CD4-positive, alpha-beta T cell treated with Interleukin-6 for 4 hours (primary cell): ENCODE data around the gene CLDN5.
"Not testable (repeated sequence)": the region's sequence is repeated elsewhere in the genome, so short reads cannot be mapped to it uniquely, and the experiment has no call there.

Source experiments
- DNase-seq: peaks from one replicate; pipeline ENCODE4 v3.0.0-alpha.2; 2020; ENCODE audit warnings: mixed read lengths

Gene CLDN5

DNA sequence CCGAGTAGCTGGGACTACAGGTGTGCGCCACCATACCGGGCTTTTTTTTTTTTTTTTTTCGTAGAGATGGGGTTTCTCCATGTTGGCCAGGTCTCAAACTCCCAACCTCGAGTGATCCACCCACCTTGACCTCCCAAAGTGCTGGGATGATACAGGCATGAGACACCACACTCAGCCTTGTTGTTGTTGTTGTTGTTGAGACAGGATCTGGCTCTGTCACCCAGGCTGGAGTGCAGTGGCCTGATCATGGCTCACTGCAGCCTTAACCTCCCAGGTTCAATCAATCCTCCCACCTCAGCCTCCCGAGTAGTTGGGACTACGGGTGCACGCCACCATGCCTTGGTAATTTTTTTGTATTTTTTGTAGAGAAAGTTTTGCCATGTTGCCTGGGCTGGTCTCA is 23.4 kb upstream of the CLDN5 start:
- no peak for DNase-seq

DNA sequence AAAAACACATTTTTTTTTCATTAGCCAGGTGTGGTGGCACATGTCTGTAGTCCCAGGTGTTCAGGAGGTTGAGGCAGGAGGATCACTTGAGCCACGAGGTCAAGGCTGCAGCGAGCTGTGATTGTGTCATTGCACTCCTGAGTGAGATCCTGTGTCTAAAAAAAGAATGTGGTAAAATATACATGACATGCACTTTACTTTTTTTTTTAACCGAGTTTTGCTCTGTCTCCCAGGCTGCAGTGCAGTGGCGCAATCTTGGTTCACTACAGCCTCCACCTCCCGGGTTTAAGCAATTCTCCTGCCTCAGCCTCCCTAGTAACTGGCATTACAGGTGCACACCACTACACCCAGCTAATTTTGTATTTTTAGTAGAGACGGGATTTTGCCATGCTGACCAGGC is 22.5 kb upstream of the CLDN5 start:
- DNase-seq, result no peak

DNA sequence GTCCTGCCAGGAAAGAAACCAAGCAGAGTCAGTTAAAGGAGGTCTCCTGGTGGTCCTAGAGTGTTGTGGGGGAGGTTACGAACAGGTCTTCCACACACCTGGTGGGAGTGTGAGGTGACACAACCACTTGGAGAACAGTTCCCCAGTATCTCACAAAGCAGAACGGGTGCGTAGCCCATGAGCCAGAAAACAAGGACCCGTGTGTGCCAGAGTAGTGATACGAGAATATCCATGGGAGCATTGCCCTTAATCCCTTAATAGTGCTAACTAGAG is 21.7 kb upstream of the CLDN5 start:
- DNase-seq, result no peak

DNA sequence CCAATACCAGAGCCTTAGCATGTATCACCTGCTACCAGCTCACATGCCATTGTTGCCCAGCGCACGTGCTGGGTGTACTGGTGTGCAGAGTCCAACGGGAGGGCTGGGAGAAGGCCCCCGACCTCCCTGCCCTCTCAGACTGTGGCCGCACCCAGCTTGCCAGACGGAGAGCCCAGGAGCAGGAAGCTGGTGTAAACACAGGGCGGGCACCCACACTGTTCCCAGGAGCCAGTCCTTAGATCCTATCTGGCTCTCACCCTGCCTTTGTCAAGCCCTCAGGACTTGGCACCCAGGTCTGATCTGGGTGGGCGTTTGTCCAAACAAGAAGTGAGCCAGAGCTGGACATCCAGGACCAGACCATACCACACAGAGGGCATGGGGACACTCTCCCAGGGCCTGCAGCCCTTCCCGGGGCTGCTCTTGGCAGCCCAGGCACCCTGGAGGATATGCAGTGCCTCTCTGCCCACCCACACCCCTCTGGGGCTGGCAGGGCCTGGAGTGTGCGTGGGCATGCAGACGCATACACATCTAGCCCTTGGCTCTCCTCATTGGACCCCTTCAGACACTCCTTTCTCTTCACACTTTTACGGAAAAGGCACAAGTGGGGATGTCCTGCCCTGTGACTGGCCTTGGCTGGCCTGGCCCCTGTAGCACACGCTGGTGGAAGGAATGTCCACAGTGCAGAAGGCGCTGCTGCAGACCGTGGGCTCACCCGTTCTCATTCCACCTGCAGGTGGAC is 19.9 kb upstream of the CLDN5 start:
- no peak for DNase-seq

DNA sequence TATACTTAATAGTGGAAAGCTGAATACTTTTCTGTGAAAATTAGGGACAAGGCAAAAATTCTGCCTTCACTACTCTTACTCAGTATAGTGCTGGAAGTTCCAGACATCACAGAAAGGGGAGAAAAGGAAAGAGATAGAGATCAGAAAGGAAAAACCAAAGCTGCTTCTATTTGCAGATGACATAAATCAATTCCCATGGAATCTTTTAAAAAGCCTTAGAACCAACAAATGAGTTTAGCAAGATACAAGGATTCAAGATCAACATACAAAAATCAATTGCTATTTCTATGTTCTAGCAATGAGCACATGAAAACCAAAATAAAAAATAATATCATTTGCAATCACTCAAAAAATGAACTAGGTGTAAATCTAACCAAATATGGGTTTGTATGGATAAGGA is 16.2 kb upstream of the CLDN5 start:
- DNase-seq, result no peak

DNA sequence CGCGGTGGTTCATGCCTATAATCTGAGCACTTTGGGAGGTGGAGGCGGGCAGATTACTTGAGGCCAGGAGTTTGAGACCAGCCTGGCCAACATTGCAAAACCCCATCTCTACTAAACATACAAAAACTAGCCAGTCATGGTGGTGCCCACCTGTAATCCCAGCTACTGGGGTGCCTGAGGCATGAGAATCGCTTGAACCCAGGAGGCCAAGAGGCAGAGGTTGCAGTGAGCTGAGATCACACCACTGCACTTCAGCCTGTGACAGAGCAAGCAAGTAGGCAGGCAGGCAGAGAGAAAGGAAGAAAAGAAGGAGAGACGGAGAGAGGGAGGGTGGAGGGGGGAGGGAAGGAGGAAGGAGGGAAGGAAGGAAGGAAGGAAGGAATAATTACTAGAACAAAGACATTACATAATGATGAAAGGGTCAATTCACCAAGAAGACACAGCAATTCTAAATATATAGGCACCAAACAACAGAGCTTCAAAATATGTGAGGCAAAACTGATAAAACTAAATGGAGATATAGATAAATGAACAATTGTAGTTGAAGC is 13.8 kb upstream of the CLDN5 start:
- no peak for DNase-seq

DNA sequence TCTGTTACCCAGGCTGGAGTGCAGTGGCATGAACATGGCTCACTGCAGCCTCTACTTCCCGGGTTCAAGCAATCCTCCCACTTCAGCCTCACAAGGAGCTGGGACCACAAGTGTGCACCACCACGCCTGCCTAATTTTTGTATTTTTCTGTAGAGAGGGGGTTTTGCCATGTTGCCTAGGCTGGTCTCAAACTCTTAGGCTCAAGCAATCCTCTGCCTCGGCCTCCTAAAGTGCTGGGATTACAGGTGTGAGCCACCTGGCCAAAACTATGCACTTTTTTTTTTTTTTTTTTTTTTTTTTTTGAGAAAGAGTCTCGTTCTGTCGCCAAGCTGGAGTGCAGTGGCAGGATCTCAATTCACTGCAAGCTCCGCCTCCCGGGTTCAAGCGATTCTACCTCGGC is 12.4 kb upstream of the CLDN5 start:
- no peak for DNase-seq

DNA sequence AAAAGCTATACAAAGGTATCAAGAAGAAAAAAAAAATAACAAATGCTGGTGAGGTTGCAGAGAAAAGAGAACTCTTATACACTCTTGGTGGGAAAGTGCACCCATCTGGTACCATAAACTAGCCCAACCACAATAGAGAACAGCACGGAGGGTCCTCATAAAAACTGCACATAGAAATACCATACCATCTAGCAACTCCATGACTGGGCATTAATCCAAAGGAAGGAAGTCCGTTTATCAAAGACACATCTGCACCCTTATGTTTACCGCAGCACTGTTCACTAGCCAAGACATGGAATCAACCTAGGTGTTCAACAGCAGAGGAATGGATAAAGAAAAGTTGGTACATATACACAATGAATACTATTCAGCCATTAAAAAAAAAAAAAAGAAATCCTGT is 10.8 kb upstream of the CLDN5 start:
- no peak for DNase-seq

DNA sequence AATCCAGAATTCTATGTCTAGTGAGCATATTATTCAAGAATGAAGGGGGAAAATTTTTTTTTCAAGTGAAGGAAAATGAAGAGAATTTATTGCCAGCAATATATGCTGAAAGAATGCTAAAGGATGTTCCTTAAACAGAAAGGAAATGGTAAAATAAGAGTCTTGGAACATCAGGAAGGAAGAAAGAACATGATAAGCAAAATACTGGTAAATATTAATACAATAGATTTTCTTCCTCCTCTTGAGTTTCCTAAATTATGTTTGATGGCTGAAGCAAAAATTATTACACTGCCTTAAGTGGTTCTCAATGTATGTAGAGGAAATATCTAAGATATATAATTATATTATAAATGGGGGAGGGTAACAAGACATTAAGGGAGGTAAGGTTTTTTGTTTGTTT is 9.6 kb upstream of the CLDN5 start:
- DNase-seq, result no peak

DNA sequence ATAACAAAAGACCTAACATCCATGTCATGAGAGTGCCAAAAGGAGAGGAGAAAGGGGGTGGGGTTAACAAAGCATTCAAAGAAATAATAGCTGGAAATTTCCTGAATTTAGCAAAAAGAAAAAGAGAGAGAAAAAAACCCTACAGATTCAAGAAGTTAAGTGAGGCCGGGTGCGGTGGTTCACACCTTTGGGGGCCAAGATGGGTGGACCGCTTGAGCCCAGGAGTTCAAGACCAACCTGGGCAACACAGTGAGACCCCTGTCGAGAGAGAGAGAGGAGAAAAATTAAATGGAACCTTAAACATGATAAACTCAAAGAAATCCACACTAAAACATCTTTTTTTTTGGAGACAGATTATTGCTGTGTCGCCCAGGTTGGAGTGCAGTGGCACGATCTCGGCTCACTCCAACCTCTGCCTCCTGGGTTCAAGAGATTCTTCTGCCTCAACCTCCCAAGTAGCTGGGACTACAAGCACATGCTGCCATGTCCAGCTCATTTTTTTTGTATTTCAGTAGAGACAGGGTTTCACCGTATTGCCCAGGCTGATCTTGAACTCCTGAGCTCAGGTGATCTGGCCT is 8.9 kb upstream of the CLDN5 start:
- no peak for DNase-seq

DNA sequence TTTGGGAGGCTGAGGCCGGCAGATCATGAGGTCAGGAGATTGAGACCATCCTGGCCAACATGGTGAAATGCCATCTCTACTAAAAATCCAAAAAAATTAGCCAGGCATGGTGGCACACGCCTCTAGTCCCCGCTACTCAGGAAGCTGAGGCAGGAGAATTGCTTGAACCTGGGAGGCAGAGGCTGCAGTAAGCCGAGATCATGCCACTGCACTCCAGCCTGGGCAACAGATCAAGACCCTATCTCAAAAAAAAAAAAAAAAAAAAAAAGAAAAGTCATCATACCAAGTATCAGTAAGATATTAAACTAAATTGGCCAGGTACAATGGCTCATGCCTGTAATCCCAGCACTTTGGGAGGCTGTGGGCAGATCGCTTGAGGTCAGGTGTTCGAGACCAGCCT is 7.1 kb upstream of the CLDN5 start:
- not testable (repeated sequence) for DNase-seq

DNA sequence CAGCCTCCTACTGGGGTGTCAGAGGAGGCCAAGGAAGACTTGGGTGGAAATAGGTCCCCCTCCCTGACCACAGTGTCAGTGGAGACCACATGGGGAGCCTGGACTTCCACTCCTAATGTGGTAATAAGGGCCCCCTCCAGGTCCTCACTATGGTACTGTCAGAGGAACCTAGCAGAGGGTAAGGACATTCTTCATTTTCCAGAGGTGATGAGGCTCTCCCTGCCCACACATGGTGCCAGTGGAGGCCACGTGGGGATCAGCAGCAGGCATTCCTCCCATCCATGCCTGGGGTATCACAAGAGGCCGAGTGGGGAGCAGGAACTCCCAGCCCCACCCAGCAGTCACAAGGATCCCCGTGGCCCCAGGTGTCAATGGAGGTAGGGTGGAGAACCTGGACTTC is 6.5 kb upstream of the CLDN5 start:
- no peak for DNase-seq

DNA sequence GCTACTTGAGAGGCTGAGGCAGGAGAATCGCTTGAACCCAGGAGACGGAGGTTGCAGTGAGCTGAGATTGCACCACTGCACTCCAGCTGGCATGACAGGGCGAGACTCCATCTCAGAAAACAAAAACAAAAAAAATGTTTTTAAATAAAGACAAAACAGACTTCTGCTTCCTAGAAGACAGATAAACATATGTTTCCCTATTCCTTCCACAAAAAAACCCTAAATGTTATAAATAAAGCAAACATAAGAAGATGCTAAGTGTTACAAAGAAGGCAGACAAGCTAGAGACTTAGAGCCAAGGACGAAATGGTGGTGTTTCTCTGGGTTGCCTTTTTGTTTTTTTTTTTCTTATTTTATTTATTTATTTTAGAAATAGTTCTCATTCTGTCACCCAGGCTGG is 5.6 kb upstream of the CLDN5 start:
- DNase-seq, result no peak

DNA sequence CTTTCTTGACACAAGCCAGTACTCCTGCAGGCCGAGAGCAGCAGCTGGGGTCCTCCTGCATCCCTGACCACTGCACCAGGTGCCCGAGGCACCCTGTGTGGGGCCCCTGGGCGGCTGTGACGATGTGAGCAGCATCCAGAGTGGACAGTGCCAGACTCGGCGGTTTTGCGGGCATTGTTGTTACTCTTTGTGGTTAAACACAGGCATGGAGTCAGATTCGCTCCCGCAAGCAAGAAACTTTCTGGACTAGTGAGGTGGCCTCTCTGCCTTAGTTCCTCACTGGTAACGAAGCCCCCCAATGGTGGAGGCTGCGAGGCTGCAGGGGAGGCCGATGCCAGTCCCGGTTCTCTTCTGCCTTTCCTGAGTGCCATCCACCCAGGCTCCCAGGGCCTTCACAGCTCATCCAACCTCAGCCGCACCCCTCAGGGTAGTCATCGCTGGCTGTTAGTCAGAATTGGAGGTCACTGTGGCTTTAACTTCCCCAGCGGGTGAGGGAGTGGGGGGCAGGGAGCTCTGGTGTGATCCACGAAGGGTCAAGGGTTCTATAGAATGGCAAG is 3.7 kb upstream of the CLDN5 start:
- DNase-seq, result no peak

DNA sequence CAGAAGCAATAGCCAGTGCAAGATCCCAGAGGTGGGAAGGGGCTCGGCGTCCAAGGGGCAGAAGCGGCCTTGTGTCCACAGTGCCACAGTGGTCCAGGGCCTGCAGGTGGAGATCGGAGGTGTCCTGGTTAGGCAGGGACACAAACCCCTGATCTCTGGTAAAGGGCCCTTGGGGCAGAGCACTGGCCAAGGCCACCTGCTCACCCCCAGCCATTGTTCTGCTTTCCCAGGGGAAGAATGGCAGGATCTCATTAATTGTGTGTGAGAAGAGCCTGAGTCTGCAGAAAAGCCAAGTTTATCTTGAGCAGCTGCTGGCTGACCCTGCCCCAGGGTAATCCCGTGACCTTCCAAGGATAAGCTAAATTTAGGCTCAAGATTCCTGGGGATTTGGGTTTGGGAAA is 3.1 kb upstream of the CLDN5 start:
- DNase-seq, result no peak

DNA sequence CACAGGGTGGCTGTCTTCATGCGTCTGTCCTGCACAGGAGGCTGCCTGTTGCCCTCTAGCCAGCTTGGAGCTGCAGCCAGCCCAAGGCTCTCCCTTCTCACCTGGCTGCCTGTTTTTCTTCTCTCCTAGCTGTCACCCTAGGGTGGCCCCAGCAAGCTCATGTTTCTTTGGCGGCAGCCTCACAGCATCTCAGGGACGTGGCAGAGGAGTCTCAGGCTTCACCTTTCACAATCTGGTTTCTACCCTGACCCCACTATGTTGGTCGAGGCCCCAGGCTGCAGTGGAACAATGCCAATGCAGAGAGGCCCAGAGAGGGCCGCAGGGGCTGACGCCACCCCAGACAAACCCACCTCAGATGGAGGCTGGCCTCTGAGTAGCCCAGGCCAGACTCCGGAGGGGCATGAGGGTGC is 2.5 kb upstream of the CLDN5 start:
- DNase-seq, result no peak

DNA sequence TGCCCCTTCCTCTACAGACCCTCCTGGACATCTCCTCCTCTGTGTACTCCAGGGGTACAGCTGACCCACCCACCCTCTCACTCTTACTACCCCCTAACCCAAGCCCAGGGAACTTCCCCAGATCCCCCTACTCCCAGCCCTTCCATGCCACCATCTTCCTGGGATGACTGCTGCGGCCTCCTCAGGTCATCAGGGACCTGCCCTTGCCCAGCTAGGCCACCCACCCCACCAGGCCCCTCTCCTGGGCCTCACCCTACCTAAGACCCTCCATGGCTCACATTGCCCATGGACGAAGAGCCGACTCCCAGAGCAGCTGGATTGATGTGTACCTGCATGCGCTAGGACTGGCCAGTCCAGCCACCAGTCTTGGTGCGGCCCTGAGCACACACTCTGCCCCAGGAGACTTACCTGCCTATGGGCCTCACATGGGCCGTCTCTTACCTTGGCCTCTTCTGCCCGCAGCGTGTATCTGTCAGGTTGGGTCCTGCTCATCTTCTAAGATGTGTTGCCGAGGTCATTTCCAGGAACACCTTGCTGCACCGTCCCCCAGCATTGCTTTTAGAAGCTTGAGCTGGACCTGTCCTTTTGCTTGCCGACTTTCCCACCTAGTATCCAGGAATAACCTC is 2.0 kb upstream of the CLDN5 start:
- DNase-seq, result no peak

DNA sequence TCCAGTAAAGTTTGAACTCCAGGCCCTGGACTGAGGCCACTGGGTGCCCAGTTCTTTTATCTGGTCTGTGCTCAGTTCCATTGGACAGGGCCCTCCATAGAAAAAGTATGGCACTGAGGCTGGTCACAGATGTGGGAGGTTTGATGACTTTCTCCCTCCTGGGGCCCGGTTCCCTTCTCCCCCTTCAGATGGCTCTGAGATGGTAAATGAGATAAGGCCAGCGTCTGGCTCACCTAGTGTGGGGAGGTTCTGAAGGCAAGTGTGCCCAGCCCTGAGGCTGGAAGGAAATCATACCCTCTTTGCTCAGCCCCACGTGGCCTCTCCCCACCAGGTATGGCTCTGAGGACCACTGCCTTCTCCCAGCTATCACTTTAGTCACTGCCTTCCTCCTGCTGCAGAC is 1.5 kb upstream of the CLDN5 start:
- DNase-seq, result no peak

DNA sequence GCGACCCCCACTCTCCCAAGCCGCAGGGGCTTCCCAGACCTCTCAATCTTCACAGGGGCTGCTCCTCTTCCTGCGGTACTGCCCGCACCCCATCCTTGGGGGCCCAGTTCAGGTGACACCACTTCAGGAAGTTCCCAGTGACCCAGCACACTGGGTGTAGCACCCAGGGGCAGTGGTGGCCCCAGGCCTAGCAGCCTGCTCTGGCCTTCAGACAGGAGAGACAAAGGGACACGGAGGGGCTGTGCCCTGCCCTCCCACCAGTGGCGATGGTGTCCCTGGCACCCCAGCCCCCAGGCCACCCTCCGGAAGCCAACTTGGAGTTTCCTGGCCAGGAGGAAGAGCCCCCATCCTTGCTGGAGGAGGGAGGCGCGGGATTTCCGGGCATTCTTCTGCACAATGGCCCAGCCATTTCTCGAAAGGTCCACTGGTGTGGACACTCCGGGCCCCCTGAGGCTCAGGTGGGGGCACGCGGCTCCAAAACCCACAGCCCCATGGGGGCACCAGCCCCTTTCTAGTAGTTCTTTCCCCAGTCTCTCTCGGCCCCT is 978 bp upstream of the CLDN5 start:
- DNase-seq, result no peak

DNA sequence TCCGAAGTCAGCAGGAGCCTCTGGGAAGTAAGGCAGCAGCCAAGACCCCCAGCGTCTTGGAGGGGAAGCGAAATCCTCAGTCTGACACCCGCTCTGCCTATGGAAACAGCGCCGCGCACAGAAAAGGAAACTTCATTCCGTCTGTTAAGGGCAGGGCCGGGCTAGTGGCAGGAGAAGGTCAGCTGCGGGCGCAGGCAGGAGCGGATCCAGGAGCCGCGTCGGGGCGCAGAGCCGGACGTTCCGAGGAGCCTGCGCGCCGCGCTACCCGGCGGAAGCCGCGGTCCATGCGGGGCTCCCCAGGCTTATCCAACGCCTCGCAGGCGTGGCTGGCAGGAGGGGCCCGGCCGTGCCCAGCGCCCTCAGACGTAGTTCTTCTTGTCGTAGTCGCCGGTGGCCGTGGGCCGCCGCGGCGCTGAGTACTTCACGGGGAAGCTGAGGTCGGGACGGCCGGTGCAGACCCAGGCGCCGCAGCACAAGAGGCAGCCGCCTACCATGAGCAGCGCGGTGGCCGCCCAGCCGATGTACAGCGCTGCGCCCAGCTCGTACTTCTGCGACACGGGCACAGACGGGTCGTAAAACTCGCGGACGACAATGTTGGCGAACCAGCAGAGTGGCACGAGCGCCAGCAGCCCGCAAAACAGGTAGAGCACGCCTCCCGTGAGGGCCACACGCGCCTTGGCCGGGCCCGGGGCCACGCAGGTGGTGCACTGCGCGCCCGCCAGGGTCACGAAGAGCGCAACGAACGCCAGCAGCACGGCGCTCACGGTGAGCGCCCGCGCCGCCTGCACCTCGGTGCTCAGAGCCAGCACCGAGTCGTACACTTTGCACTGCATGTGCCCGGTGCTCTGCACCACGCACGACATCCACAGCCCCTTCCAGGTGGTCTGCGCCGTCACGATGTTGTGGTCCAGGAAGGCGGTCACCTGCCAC is 705 bp downstream of the CLDN5 start:
- no peak for DNase-seq

DNA sequence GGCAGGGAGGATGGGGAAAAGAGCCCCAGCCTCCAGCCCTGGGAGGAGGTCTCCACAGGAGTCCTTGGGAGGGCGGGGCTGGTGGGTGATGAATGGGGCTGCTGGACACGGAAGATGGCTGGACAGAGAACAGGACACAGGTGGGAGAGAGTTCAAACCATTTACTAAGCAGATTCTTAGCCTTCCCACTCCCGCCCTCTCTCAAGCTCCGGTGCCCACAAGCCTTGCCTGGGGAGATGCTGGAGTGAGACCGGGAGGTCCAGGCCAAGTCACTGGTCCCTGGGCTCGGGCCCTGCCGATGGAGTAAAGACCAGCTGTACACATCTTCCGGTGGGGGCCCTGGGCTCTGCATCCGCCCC is 1.4 kb downstream of the CLDN5 start:
- no peak for DNase-seq

DNA sequence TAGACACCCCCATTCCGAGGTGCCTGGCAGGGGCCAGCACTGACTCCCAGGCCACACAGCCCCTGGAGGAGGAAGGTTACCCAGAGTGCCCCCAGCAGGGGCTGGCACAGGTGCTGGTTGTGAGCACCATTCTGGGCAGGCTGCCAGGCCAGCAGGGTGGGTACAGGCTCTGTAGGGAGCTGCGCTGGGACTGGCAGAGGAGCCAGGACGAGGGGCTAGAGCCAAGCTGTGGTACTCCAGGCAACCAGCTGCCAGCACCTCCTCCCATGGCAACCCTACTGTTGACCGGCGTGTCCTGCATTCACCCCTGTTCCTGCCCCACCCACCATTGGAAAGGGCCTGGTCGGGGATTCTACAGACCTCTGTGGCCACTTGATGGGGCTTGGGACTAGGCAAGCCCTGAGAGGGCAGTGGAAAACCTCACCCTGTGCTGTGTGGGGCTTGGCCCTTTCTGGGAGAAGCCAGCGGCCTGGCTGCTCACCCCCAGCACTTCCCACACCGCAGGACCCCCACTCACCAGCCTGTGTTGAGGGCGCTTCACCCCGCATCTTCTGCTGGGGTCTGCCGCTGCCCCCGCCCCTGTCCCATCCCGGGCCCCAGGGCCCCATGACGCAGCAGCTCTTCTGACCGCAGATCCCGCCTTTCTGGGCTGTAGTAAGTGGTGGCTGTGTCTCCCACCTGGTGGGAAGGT is 1.9 kb downstream of the CLDN5 start:
- DNase-seq, result no peak
